Measurements from ENCODE around the gene RBM19.

DNA sequence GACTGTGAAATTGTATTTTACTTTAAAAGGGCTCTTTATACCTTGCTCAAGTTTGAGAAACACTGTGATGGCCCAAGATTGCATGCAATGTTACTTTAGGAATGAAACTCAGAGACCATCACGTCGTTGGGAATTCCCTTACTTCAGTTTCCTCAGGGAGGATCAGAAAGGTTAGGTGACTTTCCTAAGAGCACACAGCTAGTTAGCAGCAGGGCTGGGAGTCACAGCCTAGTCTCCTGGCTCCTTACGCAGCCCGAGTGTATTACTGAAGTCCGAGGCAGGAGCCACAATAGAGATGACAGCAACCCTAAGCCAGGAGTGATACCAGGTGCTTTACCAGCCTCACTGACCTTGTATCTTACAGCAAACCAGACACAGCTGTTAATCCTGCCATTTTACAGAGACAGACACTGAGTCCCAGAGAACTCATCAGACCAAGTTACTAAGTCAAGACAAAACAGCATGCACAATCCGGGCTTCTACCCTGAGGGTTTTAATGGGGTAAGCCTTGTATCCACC lies 67.0 kb downstream of the RBM19 start:
- no peak for TF ChIP-seq CTCF (IDR thresholded peaks at IDR 0.05; ENCODE audit: extremely low read depth in 1 of 2, insufficient read depth in 1 of 2, low read depth in 1 of 2, low read length in 2 of 2)
- no peak for TF ChIP-seq POLR2A (IDR thresholded peaks at IDR 0.05; ENCODE audit: low read depth, low read length)
- no peak for TF ChIP-seq POLR2AphosphoS5 (IDR thresholded peaks at IDR 0.05; ENCODE audit: insufficient read depth, low read depth, low read length)
- TF ChIP-seq FOS (IDR thresholded peaks at IDR 0.05; ENCODE audit: borderline replicate concordance, insufficient read depth, low read length), result no peak
- no peak for TF ChIP-seq EZH2 (IDR thresholded peaks at IDR 0.05; ENCODE audit: borderline replicate concordance, low read depth, low read length, severe bottlenecking)

All from endothelial cell of umbilical vein (primary cell).